8988T (cell line): Measurements from ENCODE around the gene CD248.
"Not testable (repeated sequence)": the region's sequence is repeated elsewhere in the genome, so short reads cannot be mapped to it uniquely, and the experiment has no call there.

Source experiments
- DNase-seq: peaks from one replicate; pipeline ENCODE4 v3.0.0; 2011

CD248 gene

DNA sequence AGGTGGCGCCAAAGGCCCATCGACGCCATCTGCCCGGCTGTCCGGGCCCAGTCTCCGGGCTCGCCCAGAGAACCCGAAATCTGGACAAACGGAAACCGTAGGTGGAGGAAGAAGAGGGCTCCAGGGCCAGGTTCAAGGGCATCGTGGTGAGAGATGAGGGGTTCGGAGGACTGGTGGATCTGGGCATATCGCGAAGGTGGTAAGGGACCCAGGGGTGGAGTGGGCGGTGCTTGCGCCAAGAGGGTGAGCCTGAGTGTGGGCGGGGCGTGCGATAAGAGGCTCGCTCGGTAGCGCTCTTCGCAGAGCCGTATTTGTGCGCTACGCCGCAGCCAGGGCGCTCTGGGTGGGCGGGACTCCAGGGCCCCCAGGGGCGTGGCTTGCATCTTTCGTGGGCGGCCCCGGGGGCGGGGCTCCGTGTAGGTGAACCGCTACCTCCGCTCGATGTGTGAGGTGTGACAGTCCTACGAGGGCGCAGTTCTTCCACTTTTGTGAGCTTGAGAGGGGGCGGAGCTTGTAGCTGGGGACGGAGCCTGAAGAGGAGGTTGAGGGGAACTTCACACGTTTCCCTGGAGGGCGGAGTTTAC lies 4.8 kb downstream of the CD248 start:
- peak; percentile 96 for DNase-seq

DNA sequence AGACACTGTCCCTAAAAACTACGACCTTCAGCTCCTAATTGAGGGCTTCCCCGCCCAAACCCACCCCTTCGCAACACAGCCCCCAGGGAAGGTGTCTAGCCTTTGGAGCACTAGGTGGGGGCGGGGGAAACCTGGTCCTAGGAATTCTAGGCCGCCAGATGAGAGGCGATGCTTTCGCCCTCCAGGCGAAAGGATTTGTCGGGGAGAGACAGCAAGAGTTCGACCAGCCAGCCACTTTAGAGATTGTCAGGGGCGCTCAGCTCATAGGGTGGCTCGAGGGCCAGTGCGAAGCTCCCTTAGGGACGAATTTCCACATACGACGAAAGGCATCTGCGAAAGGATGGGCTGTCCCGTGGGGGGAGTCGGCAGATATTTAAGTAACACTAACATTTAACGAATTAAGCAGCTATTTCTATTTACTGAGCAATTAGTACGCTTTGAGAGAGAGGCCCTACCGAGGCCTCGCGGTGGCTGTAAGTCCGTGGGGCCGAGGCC lies 5.3 kb downstream of the CD248 start:
- no peak for DNase-seq

DNA sequence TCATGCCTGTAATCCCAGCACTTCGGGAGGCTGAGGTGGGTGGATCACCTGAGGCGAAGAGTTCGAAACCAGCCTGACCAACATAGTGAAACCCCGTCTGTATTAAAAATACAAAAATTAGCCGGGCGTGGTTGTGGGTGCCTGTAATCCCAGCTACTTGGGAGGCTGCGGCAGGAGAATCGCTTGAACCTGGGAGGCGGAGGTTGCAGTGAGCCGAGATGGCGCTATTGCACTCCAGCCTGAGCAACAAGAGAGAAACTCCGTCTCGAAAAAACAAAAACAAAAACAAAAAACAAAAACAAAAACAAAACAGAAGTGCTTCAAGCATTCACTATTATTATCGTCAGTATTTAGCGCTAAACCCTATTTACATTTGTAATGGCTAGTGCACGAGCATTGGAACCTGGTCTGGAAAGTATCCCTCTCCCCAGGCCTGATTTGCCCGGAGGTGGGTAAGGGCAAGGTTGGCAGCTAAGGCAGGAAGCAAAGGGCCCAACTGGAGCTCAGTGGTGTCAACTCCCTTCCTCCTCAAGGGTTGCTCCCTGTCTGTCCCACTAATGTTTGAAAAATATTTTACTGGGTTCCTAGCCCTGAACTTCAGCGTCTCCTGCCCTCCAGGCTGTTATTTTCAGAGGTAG lies 5.9 kb downstream of the CD248 start:
- DNase-seq, result not testable (repeated sequence)

DNA sequence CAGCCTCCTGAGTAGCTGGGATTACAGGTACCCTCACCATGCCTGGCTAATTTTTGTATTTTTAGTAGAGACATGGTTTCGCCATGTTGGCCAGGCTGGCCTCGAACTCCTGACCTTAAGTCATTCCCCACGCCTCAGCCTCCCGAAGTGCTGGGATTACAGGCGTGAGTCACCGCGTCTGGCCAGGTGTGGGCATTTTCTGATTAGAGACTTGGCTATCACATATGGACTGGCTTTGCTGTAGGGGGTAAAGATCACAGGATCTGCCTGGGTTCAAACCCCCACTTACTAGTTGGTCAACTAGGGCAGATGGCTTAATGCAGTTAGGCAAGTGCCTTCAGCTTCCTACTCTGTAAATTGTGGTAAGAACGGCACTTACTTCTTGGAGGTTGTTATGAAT lies 6.5 kb downstream of the CD248 start:
- no peak for DNase-seq

DNA sequence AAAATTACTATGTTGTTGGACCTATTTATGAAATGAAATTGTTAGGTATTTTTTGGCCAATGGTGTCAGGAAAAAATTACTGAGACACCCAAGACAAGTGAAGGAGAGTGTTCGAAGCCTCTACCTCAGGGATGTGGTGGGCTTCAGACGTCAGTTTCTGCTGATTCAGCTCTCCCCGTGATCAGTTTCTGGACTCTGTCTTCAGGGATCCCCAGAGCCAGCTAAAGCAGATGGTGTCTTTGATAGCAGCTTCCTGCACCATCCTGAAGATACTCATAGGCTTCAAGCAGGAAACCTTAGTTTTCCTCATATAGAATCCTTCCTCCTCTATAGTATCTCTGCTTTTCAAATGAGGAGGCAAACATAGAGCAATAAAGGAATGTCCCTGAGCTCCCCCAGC lies 7.4 kb downstream of the CD248 start:
- no peak for DNase-seq

DNA sequence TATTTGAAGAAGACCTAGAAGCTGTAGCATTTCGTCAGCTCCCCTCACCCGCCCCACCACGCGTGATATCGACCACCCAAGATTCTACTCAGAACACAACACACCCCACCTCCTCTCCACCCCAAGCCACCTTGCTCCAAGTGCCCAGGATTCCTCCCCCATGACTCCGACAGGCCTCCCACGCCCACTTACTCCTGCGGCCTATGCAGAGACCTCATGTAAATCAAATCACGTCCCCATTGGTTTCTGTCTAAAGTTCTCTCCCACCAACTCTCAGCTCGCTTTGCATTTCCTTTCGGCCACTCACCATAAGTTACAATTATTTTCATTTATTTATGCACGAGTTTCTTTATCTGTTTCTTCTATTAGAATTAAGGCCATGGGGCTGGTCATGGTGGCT lies 14.2 kb downstream of the CD248 start:
- DNase-seq, result no peak

DNA sequence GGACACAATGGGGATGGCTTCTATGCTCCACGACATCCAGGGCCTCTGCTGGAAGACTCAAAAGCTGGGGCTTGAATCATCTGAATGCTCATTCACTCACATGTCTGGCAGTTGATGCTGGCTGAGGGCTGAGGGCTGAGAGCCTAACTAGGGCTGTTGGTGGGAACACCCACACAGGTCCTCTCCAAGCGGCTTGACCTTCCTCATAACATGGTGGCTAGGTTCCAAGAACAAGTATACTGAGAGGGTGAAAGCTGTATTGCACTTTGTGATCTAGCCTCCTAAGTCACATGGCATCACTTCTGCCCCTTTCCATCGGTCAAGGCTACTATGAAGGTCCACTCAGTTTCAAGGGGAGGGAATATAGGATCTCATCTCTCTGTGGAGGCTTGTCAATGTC lies 17.7 kb downstream of the CD248 start:
- no peak for DNase-seq

DNA sequence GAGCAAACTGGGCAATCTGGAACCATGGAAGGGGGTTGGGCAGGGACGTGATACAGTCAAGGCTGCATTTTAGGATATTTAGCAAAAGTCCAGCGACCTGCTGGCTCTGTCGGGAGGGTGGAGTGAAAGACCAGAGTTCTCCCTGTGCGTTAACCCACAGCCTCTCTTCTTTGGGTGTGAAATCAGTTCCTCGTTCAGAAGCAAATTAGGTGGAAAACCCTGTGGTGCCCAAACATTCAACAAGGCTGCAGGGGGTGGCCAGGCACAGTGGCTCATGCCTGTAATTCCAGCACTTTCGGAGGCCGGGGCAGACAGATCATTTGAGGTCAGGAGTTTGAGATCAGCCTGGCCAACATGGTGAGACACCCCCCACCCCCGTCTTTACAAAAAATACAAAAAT lies 19.2 kb downstream of the CD248 start:
- no peak for DNase-seq

DNA sequence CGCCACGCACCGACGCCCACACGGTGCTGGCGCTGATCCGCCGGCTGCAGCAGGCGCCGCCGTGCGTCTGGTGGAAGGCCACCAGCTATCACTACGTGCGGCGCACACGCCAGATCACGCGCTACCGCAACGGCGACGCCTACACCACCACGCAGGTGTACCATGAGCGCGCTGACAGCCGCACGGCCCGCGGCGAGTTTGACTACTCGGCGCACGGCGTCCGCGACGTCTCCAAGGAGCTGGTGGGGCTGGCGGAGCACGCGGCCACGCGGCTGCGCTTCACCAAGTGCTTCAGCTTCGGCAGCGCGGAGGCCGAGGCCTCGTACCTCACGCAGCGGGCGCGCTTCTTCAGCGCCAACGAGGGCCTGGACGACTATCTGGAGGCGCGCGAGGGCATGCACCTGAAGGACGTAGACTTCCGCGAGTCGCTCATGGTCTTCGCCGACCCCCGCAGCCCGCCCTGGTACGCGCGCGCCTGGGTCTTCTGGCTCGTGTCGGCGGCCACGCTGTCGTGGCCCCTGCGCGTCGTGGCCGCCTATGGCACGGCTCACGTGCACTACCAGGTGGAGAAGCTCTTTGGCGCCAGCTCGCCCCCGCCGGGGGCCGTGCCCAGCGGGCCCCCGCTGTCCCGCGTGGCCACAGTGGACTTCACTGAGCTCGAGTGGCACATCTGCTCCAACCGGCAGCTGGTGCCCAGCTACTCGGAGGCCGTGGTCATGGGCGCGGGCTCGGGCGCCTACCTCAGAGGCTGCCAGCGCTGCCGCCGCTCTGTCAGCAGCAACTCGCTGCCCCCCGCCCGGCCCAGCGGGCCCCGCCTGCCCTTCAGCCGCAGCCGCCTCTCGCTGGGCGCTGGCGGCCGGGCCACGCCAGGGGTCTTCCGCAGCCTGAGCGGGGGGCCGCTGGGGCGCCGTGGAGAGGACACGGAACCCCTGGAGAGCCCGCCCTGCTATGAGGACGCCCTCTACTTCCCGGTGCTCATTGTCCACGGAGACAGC lies 21.9 kb downstream of the CD248 start:
- no peak for DNase-seq

DNA sequence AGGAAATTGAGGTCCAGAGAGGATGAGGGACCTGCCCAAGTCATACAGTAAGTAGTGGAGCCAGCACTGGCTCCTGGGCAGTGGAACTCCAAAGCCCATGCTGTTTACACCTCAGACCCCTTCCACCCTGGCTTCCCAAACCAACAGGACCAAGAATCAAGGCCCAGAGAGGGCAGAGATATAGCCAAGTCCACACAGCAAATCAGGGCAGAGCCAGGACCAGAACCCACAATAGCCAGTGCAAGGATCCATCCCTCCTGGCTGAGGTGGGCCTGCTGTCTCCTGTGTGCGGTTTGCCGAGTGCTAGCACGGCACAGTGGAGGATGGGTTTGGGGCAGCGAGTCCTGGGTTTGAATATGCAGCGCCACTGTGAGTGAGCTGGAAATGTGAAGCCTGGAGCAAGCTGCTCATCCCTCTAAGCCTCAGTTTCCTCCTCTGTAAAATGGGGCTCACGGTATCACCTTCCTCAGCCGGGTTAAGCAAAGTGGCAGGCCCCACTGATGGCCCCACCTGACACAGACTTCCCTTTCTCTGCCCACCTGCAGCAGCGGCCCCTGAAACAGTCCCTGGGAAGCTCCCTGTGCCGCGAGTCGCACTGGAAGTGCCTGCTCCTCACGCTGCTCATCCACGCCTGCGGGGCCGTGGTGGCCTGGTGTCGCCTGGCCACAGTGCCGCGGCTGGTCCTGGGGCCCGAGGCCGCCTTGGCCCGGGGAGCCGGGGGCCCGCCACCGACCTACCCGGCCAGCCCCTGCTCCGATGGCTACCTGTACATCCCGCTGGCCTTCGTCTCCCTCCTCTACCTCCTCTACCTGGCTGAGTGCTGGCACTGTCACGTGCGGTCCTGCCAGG lies 22.8 kb downstream of the CD248 start:
- no peak for DNase-seq

DNA sequence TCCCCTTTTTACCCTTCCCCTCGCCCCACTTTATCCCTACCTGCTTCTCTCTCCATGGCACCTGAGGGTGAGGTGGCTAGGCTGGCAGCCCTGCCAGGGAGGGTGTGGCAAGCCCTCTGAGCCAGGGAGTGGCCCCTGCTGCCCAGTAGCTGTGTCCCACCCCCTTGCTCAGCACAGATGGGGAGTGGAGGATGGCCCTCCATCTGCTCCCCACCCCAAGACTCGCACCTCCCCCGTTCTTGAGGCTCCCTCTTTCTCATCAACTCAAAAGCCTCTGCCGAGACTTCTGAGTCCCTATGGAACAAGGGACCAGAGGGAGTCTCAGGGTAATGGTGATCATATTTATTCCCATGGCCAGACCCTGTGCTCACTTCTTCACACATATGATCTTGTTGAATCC lies 23.5 kb downstream of the CD248 start:
- no peak for DNase-seq

DNA sequence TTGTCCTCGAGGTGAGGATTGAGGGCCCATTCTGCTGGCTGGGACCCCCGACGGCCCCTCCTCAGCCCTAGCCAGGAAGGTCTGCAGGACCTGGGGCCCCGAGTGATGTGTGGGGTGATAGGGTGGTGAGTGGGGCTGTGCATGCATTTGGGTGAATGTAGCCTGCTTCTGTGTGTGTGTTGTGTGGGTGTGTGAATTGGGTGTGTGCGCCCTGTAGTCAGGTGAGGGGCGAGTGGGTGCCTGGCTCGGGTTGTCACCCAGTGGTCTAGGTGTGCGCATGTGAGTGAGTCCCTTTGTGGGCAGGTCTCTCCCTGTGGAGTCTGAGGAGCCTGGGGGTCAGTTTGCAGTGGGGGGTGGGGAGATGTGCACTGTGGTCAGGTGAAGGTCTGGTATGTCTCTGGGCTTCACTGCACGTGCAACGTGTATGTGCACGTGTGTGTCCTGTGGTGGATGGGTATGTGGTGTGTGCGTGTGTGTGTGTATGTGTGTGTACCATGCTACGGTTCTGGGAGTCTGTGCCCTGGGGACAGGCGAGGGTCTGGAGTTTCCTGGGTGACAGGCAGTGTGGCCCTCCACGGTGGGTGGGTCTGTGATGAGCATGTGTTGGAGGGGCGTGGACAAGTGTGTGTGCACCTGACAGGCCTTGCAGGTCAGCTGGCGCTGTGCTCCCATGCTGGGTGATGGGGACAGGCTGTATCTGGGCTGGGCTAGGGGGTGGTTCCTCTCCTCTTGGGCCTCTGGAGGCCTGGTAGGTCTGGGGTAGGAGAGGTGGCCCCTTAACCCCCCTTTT lies 24.1 kb downstream of the CD248 start:
- no peak for DNase-seq

DNA sequence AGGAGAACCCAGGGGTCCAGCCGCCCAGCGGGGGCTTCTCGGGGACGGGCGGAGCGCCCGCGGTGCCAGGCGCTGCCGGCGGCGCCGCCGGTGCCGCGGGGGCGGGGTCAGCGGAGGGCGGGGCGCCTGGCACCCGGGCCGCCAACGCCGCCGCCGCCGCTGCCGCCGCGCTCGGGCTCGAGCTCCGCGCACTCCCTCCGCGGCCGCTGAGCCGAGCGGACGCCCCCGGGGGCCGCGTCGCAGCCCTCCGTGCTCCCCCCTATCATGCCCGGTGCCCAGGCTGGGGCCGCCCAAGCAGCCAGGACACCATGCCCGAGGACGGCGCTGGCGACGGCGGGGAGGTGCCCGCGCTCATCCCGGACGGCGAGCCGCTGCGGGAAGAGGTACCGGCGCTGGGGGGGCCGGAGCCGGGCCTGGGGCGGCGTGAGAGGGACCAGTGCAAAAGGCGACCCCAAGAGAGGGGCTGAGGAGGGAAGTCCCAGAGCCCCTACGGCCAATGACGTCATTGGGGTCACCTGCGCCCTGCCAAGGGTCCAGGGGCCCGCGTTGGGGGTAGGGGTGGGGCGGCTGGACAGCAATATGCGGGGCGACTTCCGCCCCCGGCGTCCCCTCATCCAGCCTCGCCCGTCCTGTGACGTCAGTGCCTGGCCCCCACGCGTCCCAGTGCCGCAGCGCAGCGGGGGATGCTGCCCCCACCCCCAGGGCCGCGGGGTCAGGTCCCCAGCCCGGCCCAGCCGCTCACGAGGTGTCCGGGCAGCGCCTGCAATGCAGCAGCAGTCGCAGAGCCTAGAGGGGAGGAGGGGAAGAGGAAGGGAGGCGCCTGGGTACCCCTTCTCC lies 24.9 kb downstream of the CD248 start, which contains the start of gene TMEM151A:
TMEM151A (plus strand) TSS at position 189 of the 837 bp plus-strand sequence; CDS start at position 309, 120 bp downstream.
- DNase-seq, result peak; percentile 82

DNA sequence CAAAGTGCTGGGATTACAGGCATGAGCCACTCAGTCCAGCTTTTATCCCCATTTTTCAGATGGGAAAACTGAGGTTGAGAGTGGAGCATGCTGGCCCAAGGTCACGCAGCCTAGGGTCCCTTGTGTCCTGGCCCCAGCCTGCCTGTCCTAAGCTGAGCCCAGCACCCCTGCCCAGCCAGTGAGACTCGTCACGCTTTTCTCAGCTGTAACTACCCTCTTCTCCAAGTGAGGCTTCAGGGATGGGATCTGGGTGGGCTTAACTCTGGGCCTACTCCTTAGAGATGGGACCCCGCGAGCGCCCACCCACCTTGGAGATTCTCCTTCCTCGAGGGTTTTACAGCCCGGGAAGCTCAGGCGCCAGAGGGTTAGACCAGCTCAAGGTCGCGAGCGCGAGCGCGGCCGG lies 25.5 kb downstream of the CD248 start:
- no peak for DNase-seq

DNA sequence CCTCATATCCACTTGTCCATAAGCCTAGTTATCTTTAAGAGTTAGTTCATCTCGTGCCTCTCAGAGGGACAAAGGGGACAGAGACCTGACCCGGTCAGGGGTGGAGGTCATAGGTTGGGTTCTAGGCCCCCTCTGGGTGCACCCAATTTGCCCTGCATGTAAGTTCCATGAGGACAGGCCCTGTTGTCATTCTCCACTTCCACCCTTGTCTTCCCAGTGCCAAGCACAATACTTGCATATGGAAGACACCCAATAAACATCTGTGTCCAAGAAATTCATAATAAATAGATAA lies 26.6 kb downstream of the CD248 start:
- DNase-seq, result no peak

DNA sequence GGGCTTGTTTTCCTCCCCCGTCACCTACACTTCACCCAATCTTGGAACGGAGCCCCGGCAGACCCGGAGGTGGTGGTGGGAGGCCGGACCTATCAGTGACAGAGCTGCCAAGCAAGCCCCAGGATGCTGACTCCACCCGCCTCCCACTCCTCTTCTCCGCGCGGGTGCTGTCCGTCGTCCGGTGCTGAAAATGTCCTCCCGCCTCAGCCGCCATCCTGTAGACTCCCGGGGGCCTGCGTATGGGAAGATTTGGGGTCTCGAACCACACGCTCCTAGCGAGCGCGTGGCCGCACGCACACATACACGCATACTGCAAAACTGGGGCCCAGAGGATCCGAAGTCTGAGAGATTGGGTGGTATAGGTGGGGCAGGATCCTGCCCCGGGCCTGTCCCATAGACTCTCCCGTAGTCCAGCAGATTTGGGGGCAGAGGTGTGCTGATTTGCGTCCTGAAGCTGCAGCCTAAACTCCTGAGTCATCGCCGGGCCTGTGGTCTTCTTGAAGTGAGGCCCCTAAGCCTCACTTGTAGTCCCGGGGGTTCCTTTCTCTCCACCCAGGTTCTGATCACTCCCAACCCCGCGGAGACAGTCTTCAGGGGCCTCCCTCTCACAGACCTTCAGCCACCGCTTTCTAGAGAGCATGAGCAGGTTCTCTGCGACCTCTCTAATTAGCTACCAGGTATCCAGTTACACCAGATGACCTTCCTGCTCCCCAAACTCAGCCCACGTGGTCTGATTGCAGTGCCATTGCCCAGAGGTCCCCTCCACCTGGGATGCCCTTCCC lies 27.1 kb downstream of the CD248 start:
- DNase-seq, result no peak

DNA sequence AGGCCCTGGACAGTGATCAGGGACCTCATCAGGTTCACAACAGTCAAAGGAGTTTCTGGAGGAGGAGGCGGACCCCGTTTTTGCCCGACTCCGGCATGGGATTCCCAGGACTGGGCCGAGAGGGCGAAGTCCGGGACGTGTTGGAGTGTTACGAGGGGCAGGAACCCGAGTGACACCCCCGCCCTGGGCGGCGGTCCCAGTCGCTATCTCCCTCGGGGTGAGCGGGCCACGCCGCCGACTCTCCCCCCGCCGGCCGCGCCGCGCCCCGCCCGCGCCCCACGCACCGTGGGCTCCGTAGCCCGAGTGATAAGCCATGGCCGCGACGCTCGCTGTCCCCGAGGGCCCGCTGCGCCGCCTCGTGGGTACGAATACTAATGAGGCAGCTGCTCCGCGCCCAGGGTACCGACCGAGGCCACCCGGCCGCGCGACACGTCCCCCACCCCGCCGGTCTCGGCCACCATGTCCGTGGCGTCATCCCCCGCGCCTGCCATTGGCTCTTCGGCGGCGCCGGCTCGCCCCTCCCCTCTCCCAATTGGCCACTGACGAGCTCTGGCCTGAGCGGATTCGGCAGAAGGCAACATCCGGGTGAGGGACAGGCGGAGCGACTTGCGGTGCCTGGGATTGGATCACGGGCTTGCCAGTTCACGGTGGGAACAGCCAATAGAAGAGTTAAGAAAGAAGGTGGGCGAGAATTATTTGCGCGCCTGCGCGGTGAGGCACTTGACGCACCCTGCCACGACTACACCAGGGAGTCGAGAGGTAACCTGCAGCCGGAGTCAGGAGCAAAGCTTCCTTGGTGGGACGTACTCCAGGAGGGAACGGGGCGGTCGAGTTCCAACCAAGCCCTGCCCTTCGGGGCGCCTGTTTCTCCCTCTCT lies 27.9 kb downstream of the CD248 start, which contains the start of gene YIF1A:
YIF1A (minus strand) TSS at position 473 of the 877 bp plus-strand sequence; CDS start at position 315, 158 bp downstream.
- peak; percentile 100 for DNase-seq

DNA sequence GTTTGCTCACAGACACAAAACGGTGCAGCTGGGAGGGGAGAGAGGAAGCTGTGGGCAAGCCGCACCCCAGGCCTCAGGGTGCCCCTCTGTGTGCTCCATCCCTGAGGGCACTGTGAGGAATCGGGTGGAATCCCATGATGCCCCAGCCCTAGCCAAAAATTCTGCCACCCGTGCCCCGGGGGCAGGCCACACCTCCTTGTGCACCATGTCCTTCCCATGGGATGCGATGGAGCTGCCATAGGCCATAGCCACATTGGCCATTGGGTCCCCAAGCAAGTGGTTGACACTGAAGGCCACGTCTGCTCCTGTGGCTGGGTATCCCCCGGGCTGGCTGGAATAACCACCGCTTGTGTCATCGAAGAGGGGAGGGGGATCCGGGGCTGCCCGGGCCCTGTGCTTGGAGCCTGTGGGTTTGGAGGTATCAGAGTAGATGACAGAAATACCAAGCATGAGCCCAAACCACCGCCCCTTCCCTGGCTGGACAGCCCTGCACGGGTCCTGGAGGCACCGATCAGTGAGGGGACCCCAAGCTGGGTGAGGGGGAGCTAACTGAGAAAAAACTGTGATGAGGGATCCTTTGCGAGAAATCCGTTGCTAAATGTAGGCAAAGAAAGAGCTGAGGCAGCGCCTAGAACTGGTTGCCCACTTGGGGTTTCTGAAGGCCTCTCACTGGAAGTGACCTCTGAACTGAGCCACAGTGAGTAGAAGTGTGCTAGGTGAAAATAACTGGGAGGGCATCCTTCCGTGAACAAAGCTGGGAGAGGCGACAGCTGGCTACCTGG lies 28.8 kb downstream of the CD248 start:
- no peak for DNase-seq
